Activated CD4-positive, alpha-beta T cell treated with anti-CD3 and anti-CD28 coated beads for 24 hours (primary cell): Measurements from ENCODE around the gene AHR.

Experiments used
- DNase-seq, 2 donors: peaks; one replicate each; pipeline ENCODE4 v3.0.0-alpha.2; 2020; ENCODE audit warnings: low read depth in 2 of 2

AHR gene

DNA sequence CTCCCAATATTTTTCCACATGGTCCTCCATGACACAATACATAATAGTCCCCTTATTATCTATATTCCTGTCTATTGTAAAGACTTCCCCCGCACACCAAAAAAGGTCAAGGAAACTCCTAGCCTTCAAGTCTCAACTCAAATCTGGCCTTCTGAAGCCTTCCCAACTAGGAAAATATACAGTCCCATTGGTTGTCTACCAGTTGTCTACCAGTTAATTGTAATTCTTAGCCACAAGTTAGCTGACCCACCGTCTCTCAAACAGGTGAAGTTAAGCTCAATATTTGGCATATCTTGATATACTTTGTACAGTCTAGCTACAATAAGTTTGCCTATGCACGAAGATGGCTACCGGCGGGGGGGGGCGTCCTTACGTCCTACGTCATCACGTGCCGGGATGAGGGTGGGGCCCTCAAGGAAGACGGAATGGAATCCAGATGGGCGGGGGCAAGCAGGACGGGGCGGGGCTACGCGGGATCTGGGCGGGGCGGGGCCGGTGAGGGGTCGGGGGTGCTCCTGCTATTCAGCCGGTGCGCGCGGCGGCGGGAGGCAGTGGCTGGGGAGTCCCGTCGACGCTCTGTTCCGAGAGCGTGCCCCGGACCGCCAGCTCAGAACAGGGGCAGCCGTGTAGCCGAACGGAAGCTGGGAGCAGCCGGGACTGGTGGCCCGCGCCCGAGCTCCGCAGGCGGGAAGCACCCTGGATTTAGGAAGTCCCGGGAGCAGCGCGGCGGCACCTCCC is at the start of gene AHR:
AHR (plus strand) TSS at position 551 of the 738 bp plus-strand sequence. CDS start 613 bp downstream, outside the sequence.
- DNase-seq: peak; percentile 83 to 85

DNA sequence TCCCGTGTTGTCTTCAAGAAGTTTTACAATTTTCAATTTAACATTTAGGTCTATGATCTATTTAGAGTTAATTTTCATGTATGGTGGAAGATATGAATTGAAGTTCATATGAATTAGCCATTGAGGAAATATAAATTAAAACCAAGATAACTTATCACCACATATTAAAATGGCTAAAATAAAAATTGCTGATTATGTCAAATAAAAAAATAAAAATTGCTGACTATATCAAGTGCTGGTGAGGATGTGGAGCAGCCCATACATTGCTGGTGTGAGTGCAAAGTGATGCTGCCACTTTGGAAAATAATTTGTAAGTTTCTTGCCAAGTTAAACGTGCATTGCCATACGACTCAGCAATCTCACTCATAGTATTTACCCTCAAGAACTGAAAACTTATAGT is 44.6 kb upstream of the AHR start:
- DNase-seq: no peak

DNA sequence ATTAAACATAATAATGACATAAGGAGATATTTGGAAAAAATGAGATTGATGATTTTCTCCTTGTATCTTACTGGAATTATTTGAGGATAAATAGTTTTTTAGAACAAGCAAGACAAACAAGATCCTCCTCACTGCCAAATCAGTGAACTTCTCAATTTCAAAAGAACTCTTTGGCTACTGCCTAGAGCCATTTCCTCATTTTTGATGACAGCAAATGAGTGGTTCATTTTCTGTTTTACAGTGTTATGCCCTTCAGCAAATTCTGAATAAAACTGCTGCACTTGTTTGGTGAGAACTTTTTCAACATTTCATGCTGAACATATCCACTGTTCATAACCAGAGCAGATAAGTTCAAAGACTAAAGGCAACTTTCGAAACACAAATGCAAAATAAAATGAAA is 42.5 kb upstream of the AHR start:
- no peak for DNase-seq

DNA sequence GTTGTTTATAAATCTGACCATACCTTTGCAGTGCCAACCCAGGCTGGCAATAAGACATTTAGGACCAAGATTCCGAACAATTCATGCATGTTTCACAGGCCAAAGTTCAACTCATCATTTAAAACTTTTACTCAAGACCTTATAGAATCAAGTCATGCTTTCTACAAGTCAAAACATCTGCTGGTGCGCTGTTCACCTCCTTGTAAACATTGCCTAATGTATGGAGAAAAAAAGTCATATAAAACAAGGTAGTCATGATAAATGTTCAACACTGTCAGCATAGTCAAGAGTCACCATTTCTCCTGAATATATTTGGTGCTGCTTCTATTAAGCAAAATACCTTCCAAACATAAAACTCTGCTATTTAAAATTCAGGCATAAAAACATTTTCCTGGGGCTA is 42.1 kb upstream of the AHR start:
- DNase-seq: no peak

DNA sequence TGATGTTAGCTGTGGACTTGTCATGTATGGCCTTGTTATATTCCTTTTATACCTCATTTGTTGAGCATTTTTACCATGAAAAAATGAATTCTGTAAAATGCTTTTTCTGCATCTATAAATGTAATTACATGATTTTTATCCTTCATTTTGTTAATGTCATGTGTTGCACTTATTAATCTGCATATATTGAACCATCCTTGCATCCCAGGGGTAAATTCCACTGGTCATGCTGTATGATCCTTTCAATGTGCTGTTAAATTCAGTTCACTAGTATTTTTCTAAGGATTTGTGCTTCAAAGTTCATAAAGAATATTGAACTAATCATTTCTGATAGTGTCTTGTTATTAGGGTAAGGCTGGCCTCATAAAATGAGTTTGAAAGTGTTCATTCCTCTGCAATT is 31.9 kb upstream of the AHR start:
- no peak for DNase-seq

DNA sequence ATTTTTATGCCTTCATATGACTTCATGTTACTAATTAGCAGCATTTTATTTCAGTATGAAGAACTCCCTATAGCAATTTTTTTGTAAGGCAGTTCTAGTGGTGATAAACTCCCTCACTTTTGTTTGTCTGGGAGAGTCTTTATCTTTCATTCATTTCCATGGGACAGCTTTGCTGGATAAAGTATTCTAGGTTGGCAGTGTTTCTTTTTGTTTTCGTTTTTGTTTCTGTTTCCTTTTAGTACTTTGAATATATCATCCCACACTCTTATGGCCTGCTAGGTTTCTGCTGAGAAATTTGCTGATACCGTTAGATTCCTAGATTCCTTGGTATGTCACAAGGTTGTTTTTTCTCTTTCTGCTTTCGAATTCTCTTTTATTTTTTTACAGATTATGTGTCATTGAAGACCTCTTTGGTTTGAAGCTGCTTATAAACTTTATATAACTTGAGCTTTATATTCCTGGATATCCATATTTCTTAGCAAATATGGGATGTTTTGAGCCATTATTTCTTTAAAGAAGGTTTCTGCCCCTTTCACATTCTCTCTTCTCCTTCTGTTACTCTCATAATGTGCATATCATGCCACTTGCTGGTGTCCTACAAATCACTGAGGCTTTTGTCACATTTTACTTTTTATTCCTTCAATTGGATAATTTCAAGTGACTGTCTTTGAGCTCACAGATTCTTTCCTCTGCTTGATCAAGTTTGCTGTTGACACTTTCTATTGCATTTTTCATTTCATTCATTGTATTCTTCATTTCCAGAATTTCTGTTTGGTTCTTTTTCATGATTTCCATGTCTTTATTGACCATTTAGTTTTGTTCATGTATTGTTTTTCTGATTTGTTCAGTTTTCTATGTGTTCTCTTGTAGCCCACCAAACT is 28.9 kb upstream of the AHR start:
- no peak for DNase-seq

DNA sequence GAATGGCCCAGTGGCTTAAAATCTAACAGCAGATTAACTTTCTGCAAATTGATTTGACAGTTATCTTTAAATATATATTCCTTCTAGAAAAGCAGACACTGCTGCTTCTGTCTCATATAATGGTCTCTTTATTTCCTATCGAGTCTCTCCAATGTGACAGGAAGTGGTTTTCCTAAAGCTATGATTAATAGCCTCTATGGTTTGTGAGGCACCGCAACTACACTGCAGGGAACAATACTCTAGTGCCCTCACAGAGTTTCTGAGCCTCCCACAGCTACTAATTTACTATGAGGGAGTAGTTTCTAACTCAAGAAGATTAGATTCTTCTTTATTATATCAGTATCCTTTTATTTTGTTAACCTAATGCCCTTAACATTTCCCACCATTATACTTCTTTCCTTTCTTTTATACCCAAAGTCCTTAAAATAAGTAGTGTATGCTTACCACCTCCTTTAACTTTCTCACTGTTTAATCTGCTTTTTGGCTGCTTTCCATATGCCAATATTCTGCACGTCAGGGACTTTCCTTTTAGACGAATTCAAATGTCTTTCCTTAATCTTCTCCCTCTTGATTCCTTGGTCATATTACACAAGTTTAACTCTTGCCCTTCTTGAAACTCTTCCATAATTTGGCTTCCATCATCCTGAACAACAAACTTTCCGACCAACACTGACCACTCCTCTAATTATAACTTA is 23.8 kb upstream of the AHR start:
- no peak for DNase-seq

DNA sequence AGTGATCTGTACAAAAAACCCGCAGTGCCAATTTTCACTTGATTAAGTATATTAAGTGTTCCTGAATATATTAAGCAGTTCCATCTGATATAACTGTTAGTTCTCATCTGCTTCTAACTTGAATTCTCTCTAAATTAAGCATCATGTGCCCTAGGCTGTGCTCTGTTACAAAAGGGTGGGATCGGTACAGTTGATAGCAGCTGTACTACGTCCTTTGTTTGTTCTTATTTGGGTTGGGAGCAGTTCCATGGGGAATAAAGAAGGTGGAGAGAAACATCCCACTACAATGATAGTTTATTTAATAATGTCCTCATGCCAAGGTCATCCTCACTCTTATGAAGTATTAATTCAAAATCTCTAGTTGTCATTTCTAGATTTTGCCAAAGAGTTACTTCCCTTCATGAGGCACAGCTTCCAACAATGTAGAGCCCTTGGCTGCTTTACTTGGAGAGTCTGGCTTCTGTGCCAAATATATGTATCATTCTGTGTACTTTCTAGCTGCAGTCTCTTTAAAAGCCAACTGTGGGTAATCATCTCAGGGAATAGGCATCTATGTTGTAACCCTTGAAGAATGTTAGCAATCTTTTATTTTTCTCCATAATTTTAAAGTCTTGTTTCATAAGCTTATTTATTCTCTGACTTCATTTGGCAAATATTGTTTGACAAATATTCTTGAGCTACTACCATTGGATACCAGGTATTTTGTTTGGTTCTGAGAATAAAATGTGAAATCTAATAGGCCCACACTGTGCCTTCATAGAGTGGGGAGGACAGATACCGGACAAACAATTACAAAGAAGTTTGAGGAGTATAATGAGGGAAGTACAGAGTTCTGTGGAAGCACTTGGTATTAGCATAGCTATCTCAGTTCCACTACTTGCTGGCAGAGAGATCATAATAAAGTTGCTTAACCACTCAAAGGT is 22.4 kb upstream of the AHR start:
- DNase-seq: no peak

DNA sequence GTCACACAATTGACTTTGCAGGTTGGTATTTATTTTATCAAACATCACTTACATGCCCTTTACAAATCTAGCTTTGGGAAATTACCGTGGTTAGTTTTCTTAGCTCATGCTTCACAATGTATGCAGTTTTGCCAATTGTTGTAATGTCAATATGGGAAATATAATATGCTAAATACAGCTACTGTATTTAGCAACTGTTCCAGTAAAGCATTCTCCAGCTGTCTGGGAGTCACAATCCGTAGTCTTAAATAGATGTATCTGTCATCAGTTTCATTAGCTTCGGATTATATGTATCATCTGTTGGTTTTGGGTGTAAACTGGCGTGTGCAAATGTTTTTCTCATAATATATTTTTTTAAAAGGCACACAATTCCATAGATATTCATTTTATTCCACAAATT is 19.4 kb upstream of the AHR start:
- DNase-seq: no peak

DNA sequence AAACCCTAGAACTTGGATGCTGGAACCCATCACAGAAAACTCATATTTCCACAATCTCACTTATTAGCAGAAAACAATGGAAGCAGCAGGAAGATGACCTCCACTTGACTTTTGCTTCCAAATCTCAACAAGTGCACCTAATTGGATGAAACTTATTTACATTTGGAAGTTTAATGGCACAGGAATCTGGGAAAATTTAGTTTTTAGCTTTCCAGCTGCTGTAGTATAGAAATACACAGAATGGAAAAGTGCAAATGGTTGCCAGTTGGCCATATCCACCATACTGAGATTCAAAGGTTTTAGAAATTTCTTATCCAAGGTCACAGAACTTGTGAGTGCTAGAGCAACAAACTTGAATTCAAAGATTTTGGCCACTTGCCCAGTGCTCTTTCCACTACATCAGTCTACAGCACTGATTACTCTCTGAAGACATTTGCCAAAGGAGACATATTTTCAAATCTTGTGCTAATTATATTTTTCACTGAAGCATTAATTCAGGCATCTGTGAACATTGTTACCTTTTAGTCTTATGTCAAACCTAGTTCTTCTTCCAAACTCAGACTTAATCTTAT is 9.3 kb upstream of the AHR start:
- no peak for DNase-seq

DNA sequence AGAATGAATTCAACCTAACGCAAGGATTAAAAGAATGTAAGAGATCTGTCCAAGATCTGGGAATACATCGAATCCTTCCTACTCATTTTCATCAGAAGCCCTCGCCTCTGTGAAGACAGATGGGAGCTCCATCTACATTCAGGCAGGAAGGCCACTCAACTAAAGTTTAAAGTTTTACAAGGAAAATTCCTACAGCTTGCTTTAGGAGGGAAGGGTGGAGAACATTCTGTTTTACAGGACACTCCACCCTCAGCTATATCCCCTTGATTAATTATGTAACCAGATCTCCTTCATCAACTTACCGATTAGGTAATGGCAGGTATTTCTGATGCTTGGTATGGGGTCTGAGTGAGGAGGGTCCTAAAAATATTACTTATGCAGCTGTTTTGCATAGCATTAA is 5.6 kb upstream of the AHR start:
- no peak for DNase-seq

DNA sequence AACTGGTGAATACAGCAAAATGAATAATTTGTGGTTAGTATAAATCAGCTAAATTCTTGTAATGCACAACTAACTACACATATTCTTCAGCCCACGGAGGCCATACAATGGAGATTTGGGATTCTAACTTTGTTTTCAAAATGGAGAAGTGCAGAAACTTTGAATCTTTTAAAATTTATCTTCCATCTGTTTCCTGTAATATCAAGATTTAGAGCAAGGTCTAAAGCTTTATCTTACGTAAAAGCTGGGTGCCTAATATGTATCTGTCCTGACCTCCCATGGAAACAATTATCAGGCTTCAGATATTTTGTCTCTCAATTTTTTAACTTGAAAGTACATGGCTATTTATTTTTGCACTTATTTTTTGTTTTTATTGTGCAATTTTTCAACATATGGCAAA is 5.0 kb upstream of the AHR start:
- no peak for DNase-seq

DNA sequence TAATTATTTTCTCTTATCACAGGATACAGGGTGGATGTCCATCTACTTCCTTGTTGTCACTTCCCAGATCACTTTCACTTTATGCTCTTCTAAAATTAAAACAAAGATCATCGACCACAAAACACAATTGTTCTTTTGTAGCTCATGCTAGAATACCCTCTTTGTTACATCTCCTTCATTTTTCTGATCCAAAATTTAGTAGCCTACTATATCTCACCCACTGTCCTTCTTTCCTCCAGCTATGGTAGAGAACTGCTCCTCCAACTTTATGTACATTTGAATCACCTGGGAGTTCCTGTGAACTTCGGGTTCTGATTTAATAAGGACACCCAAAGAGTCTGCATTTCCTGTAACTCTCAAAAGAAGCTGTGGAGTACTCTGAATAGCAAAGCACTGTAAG is 1.2 kb upstream of the AHR start:
- DNase-seq: no peak

DNA sequence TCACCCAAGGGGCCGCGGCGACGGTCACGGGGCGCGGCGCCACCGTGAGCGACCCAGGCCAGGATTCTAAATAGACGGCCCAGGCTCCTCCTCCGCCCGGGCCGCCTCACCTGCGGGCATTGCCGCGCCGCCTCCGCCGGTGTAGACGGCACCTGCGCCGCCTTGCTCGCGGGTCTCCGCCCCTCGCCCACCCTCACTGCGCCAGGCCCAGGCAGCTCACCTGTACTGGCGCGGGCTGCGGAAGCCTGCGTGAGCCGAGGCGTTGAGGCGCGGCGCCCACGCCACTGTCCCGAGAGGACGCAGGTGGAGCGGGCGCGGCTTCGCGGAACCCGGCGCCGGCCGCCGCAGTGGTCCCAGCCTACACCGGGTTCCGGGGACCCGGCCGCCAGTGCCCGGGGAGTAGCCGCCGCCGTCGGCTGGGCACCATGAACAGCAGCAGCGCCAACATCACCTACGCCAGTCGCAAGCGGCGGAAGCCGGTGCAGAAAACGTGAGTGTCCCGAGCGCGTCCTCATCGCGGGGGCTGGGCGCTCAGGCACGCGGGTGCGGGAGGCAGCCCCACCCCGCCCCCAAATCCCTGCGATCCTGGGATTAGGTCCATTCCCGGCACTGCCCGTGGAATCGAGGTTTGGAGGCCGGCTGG is 509 bp downstream of the AHR start:
- DNase-seq: peak; percentile 23 to 40

DNA sequence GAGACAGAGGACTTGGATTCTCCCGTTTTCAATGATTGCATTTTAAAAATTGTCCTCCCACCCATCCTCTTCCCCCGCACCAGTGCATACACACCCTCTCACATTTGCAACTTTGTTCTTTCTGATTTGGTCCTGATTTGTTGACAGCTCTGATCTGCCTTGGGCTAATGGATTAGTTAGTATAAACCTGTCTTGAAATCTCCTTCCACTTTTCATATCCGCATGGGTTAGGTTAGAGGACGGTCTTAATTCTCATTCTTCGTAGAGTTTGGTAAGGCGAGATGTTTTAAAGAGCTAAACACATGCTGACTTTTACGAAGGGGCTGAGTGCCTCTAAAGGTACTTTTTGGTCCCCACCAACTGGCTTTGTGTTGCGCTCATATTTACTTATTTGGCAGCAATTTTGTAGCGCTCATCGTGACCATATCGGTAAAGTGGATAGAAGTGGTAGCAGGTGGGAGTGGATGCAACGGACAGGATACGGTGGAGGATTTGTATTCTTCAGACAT is 1.1 kb downstream of the AHR start:
- no peak for DNase-seq

DNA sequence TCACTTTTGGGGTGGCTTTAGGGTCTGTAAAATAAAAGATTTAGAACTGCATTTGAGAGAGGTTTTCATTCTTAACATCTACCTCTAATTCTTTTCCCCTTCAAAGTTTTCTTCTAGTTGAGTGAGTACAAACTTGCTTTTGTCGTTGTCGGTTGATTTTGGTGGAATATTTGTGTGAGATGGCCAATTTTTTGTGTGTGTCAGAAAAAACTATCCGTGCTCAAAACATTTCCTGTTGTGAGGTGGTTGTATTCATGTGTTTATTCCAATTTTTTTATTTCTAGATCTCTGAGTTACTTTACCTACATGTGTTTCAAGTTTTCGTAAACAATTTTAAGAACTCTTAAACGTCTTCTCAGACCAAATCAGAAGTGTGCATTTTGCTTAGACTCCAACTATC is 1.6 kb downstream of the AHR start:
- no peak for DNase-seq

DNA sequence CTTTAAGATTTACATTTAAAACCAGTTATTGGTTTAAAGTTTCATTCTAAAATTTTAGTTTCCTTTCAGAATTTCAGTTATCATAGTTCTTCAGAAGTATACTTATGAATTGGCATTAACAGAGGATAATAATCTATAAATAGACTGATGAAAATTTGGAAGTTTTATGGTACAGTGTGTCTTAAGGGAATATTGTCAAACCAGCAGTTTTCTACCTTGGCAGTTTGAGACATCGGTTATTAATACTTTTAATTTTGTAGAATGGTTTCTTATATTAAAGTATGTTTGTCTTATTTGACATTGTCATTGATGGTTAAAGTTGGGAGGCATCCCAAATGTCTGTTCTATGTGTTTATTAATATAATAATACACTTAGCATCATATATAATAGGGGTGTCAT is 2.0 kb downstream of the AHR start:
- DNase-seq: no peak

DNA sequence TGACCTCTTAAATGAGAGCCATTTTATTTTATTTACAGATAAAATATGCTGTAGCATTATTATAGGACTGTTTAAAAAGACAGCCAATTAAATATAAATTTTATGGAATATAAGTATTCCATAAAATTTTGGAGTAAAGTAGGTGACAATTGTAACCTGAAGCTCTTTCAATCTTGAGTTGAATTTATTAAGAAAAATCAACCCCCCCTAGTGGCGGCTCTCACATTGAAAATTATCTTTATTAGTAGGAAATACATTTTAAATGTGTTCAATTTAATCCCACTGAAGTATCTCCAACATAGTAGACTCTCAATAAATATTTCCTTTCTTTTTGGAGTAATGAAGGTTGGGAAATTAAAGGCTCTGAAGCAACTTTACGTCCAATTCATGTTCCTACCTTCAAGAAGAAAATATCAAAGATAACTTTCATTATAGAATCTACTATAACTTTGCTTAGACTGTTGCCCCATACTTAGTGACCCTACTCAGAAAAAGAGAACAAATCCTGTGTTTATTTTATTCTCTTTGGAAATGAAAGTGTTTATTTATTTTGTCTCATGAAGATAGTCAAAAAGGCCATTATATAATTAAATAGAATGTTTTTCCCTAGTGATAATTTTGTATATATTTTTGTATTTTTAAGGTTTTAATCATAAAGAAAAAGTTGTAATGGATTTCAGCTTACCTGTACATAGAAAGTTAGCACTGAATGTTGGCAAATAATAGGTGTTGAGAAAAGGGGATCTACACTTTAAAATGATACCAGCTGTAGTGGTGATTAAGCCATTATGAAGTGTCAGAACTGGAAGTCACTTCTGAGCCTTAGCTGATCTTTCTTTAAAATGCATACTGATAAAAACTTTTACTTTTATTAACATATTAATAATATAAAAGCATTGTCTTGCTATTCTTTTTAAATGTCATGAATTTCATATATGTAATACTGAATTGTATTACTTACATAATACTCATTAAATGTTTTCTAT is 3.3 kb downstream of the AHR start:
- DNase-seq: peak; percentile 25 to 46

DNA sequence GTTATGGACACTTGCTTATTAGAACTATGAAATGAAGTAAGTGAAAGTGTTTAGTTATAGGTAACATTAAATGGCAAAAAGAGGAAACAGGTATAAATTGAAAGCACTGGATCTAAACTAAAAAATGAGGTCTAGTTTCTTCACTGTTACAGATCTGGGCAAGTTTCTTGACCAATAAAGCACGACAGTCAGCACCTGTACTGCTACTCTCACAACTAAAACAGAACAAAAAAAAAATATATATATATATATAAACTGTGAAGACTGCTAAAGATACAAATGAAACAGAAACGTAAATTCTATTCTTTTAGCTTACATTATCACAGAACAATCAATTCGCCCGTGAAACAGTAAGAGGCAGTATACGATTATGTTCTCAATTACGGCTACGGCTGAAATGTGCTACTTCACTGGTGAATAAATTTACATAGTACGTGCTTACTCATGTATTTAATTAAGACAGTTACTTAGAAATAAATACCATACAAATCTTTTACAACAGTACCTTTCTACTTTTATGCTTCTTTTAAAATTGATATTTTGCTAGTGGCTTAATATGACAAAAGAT is 4.2 kb downstream of the AHR start:
- no peak for DNase-seq
